ENCODE measurements around the gene POLR3H.

- TF ChIP-seq CTCF (conservative IDR thresholded peaks at IDR 0.05; ENCODE audit: low read depth, low read length) (no peak), EZH2 (IDR thresholded peaks at IDR 0.05; ENCODE audit: low read length, unreplicated experiment) (no peak), EZH2phosphoT487 (IDR thresholded peaks at IDR 0.05; ENCODE audit: borderline replicate concordance, low read length) (no peak)
Observed at GRCh38 chr22:41478473-41478872, 65.8 kb downstream of the POLR3H start.

Measured in PC-3 (cell line).